IPS-NIHi11 (cell line): Measurements from ENCODE around the gene RASA3.
A peak's percentile ranks its signal among the peaks of the same experiment; 100 is the strongest.
"Not testable (repeated sequence)": the region's sequence is repeated elsewhere in the genome, so short reads cannot be mapped to it uniquely, and the experiment has no call there.

Experiments
- DNase-seq: peaks from one replicate; pipeline ENCODE4 v3.0.0; 2012; ENCODE audit warnings: mixed read lengths, low spot score

Gene RASA3

GRCh38 chr13:114132419-114133121 lies at the start of gene RASA3:
Gene RASA3, minus strand, starts transcription at chr13:114132623. Its CDS starts 134 bp downstream, at chr13:114132489.
- peak; percentile 99 for DNase-seq

GRCh38 chr13:114179087-114179658 lies 46.8 kb upstream of the RASA3 start, which contains the start of gene CFAP97D2:
Gene CFAP97D2, plus strand, starts transcription at chr13:114179257. Its CDS starts 74 bp downstream, at chr13:114179331.
- no peak for DNase-seq

- DNase-seq, result no peak
Measured at GRCh38 chr13:114177245-114178010, 45.0 kb upstream of the RASA3 start.

- DNase-seq, result not testable (repeated sequence)
Measured at GRCh38 chr13:114176359-114176902, 44.0 kb upstream of the RASA3 start.

- no peak for DNase-seq
Measured at GRCh38 chr13:114174529-114174961, 42.1 kb upstream of the RASA3 start.

- no peak for DNase-seq
Measured at GRCh38 chr13:114173745-114174144, 41.3 kb upstream of the RASA3 start.

GRCh38 chr13:114173272-114173671 lies 40.8 kb upstream of the RASA3 start:
- DNase-seq, result no peak

- DNase-seq, result no peak
Measured at GRCh38 chr13:114167885-114168284, 35.5 kb upstream of the RASA3 start.

- no peak for DNase-seq
Measured at GRCh38 chr13:114167426-114167825, 35.0 kb upstream of the RASA3 start.

GRCh38 chr13:114166381-114167131 lies 34.1 kb upstream of the RASA3 start:
- no peak for DNase-seq

GRCh38 chr13:114164681-114165429 lies 32.4 kb upstream of the RASA3 start:
- no peak for DNase-seq

- no peak for DNase-seq
Measured at GRCh38 chr13:114164053-114164452, 31.6 kb upstream of the RASA3 start.

GRCh38 chr13:114162533-114162922 lies 30.1 kb upstream of the RASA3 start:
- DNase-seq, result no peak

GRCh38 chr13:114161644-114162532 lies 29.5 kb upstream of the RASA3 start:
- DNase-seq, result no peak

- DNase-seq, result no peak
Measured at GRCh38 chr13:114161028-114161556, 28.7 kb upstream of the RASA3 start.

GRCh38 chr13:114158869-114159666 lies 26.6 kb upstream of the RASA3 start:
- DNase-seq, result not testable (repeated sequence)

GRCh38 chr13:114157869-114158495 lies 25.6 kb upstream of the RASA3 start:
- DNase-seq, result peak; percentile 2
